HG03520 (cell line): ENCODE data around the gene NINJ2.

ENCODE experiments used
- ATAC-seq: cut with Tn5 transposase; IDR thresholded peaks from one replicate; pipeline ENCODE4 v1.9.1; 2021; ENCODE audit warnings: mild to moderate bottlenecking, moderate library complexity; ENCODE audit not compliant: unreplicated experiment

Gene NINJ2

DNA sequence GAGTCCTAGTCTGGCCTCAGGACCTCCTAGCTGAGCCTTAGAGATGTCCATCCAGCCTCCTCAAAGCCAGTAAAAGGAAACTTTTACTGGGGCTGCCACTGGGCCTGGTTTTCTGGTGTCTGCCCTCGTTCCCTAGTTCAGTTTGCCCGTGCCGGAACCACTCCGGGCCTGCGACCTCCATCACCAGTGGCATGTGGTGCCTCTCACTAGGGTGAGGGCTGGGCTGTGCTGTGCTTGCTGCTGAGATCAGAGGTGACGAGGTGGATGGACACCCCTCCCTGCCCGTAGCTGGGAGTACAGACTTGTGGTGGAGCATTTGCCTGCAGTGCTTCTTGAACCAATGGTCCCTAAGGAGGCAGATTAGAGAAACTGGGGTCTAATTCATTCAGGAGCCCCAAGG, 127.8 kb downstream of the NINJ2 start:
- no peak for ATAC-seq

DNA sequence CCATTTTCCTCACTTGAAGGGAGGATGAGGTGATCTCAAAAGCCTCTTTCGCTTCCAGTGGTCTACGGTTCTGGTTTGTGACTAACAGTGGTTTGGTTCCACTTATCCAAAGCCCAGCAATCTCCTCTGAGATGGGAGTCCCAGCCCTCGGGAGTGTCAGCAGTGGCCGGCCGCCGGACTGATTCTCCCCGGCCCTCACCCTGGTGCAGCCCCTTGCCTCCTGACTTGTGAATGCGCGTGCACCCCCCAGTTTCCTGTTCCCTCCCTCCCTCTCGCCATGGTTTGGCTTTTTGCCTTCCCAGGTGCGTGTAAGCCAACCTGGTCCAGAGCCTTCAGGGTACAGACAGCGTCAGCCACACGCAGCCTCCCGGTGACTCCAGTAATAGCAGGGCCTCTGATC, 129.0 kb downstream of the NINJ2 start:
- ATAC-seq: no peak

DNA sequence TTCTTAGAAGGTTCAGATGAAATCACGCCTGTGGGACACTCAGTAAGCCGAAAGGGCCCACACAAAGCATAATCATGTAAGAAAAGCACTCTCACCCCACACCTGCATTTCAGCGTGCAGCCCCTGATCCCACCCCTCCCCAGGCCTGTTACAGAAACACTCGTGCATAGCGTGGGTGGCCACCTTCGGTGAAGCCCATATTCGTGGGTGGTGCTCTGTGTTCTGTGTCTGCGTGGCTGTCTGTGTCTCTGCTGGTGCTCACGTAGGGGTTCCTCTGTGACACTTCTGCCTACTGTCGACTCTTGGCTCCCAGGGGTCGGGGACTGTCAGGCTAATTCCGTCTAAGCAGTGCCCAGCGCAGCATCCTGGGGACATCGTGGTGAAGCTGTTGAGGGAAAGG, 129.5 kb downstream of the NINJ2 start:
- ATAC-seq: no peak

DNA sequence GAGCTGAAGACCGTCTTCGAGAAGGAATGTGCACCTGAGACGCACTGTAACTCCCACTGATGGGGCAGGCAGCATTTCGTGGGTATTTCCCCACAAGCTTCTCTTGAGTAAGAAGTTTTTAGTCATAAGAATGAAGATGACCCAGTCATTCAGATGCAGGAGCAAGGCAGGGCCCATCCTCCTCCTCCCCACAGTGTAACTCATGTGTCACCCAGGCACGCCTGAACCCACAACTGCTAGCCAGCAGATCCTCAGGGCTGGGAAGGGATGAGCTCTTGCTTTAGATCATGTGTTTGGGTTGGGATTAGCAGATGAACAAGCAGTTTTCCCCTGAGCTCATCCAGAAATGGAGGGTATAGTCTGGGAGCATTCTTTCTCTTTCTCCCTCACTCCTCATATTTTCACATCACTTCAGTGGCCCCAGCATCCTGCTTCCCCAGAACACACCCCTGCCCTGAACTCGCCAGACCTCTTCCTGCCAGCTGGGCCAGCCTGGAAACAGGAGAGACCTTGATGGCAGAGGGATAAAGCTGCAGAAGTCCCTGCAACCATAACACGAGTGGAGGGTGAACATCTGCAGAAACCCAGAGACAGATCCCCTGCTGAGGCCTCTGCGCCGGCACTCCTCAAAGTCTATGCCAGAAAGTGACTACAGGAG, 130.2 kb downstream of the NINJ2 start:
- no peak for ATAC-seq

GRCh38 chr12:531951-532585, 131.2 kb downstream of the NINJ2 start:
- no peak for ATAC-seq

DNA sequence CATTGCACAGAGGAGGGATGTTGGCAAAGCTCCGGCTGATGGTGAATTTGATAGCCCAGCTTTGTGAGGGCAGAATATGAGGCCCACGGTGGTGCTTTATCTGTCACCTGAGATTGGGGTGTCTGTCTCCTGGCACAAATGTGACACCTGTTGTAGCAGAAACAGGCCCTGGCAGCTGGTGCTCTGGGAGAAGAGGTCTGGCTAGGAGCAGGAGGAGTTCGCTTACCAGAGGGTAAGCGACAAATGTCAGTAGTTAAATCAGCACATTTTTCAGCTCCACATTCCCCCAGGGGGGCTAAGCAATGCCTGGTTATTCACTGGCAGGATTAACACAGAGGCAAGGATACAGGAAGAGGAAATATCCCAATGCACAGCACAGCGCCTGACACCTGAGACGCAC, 132.4 kb downstream of the NINJ2 start:
- no peak for ATAC-seq

- no peak for ATAC-seq
These were observed 132.9 kb downstream of the NINJ2 start for GRCh38 chr12:530308-530707.

DNA sequence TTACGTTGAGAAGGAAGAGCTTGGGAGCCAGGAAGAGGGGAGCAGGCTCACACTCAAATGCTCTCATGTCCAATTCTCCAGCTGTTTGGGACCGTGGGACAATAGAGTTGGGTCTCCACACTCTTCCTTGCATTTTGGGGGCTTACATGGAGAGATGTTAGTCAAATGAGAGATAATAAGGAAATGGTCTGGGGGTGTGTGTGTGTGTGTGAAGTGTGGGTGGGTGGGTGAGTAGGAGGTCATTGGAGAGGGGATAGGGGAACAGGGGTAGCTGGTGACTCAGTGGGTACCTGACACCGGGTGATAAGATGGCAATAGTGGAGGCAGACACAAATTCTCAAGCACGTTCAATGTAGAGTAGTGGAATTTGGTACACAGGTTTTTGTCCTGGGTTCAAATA, 135.5 kb downstream of the NINJ2 start:
- ATAC-seq: no peak

GRCh38 chr12:527241-527640, 136.0 kb downstream of the NINJ2 start:
- no peak for ATAC-seq

- no peak for ATAC-seq
These were observed 137.2 kb downstream of the NINJ2 start for GRCh38 chr12:526089-526488.

DNA sequence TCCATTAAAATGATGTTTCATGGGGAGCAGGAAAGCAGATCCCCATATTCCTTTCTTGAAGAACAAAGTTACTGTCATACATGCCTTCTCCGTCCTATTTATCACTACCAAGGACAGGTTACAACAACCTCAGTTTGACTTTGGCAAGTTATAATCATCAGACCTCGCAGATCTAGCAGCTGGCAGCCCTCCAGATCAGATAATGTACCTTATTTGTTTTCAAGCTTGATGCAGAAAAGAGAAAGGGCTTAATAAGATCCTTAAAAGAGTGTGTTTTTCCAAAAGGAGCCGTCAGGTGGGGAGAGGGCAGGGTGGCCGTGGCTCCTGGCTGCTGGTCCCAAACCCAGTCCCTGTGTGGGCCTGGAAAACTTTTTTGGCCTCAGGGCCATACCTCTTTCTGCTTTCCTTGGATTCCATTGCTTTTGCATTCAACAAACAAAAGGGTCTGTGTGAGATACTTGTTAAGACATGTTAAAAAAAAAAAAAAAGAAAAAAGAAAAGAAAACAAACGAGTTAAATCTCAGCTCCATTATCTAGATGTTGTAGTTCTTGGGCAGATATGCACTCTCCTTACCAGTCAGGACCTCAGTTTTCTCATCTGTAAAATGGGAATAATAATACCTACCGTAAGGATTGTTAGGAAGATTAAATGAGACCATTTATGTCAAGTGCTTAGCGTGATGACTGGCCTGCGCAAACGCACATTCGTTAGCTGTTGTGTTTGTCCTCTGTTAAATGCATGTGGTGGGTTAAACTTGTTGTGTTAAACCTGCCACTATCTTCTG, 138.9 kb downstream of the NINJ2 start:
- no peak for ATAC-seq

- no peak for ATAC-seq
These were observed 140.4 kb downstream of the NINJ2 start for GRCh38 chr12:522692-523378.

GRCh38 chr12:520119-520518, 143.1 kb downstream of the NINJ2 start:
- ATAC-seq: no peak

DNA sequence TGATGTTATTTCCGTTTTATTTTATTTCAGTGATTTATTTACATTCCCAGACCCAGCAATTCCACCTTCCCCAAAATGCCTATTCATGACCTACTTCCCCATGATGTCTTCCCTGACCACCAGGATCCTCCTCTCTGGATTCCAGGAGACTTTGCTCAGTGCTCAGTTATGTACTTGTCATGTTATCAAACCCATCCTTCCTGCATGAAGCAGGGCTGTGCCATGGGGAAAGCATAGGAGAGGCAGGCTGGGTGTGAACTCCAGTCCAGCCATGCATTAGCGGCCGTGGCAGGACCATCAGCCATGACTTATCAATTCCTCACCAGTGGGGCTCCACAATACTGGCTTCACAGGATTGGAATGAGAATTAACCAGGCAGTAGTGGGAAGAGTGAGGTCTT, 145.7 kb downstream of the NINJ2 start:
- no peak for ATAC-seq
